Measurements from ENCODE around the gene CHCHD6. TPM values are rescaled to one million over a fixed set of nuclear protein-coding genes. Genes with fewer than 3 reads are reported as not detected.

CHCHD6 gene
- total RNA-seq, 1 experiment from 2014 or later, result 40.9 TPM

- TF ChIP-seq ATF6 (CRISPR knock-in tag; IDR thresholded peaks at IDR 0.05) (no peak), AFF4 (CRISPR knock-in tag; IDR thresholded peaks at IDR 0.05; ENCODE audit: borderline replicate concordance) (no peak), ZNF232 (CRISPR knock-in tag; IDR thresholded peaks at IDR 0.05) (no peak; the same call in 1 of the 2 replicates), JAZF1 (CRISPR knock-in tag; IDR thresholded peaks at IDR 0.05) (no peak), E2F4 (CRISPR knock-in tag; IDR thresholded peaks at IDR 0.05; ENCODE audit: borderline replicate concordance, low read depth) (no peak), JUN (CRISPR knock-in tag; IDR thresholded peaks at IDR 0.05) (no peak), IRF1 (CRISPR knock-in tag; IDR thresholded peaks at IDR 0.05) (0 out of 2 replicates have a peak, but pooled peaks have one; percentile 23), MXD4 (CRISPR knock-in tag; IDR thresholded peaks at IDR 0.05; ENCODE audit: borderline replicate concordance) (no peak), CREM (CRISPR knock-in tag; IDR thresholded peaks at IDR 0.05) (no peak), FOXP4 (CRISPR knock-in tag; IDR thresholded peaks at IDR 0.05) (0 out of 2 replicates have a peak, but pooled peaks have one; percentile 70), PRDM15 (CRISPR knock-in tag; IDR thresholded peaks at IDR 0.05) (no peak), ESRRA (CRISPR knock-in tag; IDR thresholded peaks at IDR 0.05; ENCODE audit: borderline replicate concordance) (peak; percentile 77; the same call in 1 of the 2 replicates), ZNF425 (CRISPR knock-in tag; conservative IDR thresholded peaks at IDR 0.05) (no peak), ELF4 (CRISPR knock-in tag; IDR thresholded peaks at IDR 0.05; ENCODE audit: low read depth) (no peak), PRRX2 (CRISPR knock-in tag; IDR thresholded peaks at IDR 0.05) (no peak), ZNF532 (CRISPR knock-in tag; IDR thresholded peaks at IDR 0.05; ENCODE audit: borderline replicate concordance) (no peak)
Measured at GRCh38 chr3:126654571-126655383, 49.3 kb upstream of the CHCHD6 start, which contains the start of gene TXNRD3 (continued).

All from WTC11 (cell line).